ENCODE measurements around the gene SLC22A9.

- TF ChIP-seq CTCF (IDR thresholded peaks at IDR 0.05) (no peak), POLR2A (IDR thresholded peaks at IDR 0.05) (no peak)
These were observed 17.4 kb upstream of the SLC22A9 start for GRCh38 chr11:63352144-63352543.
